GM23338 (cell line): ENCODE results near the gene NAA25. TPM values are rescaled to one million over a fixed set of nuclear protein-coding genes. Genes with fewer than 3 reads are reported as not detected.

Source experiments
- ATAC-seq: fragments of 200-7000 bp; cut with Tn5 transposase; 3 replicates; pipeline ENCODE4 v1.9.1; 2020
- DNase-seq: peaks from one replicate; pipeline ENCODE4 v3.0.0-alpha.2; 2015; ENCODE audit warnings: low spot score
- H2AFZ ChIP-seq: fragments of 200-600 bp; sonication (generic); 2 replicates; pipeline ENCODE4 v1.8.0; 2016; ENCODE audit warnings: antibody characterized with exemption, mild to moderate bottlenecking, moderate library complexity
- H3F3A ChIP-seq: fragments of 200-600 bp; sonication (generic); replicated peaks from 2 replicates; pipeline ENCODE4 v1.8.0; 2017; ENCODE audit warnings: antibody characterized with exemption, mixed run types, low read depth
- H3K27ac ChIP-seq: fragments of 200-600 bp; sonication (generic); 2 replicates; pipeline ENCODE4 v1.6.1; 2016; ENCODE audit warnings: low read depth
- H3K27me3 ChIP-seq: fragments of 200-600 bp; sonication (generic); 2 replicates; pipeline ENCODE4 v1.8.0; 2016; ENCODE audit warnings: mild to moderate bottlenecking, mixed run types, moderate library complexity; ENCODE audit not compliant: insufficient read depth
- H3K36me3 ChIP-seq: fragments of 200-600 bp; sonication (generic); 2 replicates; pipeline ENCODE4 v1.8.0; 2016; ENCODE audit warnings: mild to moderate bottlenecking; ENCODE audit not compliant: insufficient read depth
- H3K4me1 ChIP-seq: fragments of 200-600 bp; sonication (generic); 2 replicates; pipeline ENCODE4 v1.8.0; 2016; ENCODE audit warnings: mild to moderate bottlenecking, moderate library complexity; ENCODE audit not compliant: insufficient read depth
- H3K4me2 ChIP-seq: fragments of 200-600 bp; sonication (generic); 2 replicates; pipeline ENCODE4 v1.7.1; 2017; ENCODE audit warnings: mixed run types
- H3K4me3 ChIP-seq: fragments of 200-600 bp; sonication (generic); 2 replicates; pipeline ENCODE4 v1.6.1; 2016; ENCODE audit warnings: mixed run types
- H3K79me2 ChIP-seq: fragments of 200-600 bp; sonication (generic); replicated peaks from 2 replicates; pipeline ENCODE4 v1.8.0; 2017; ENCODE audit warnings: mild to moderate bottlenecking; ENCODE audit not compliant: insufficient read depth
- H3K9me2 ChIP-seq: fragments of 200-600 bp; sonication (generic); 2 replicates; pipeline ENCODE4 v1.8.0; 2017; ENCODE audit not compliant: insufficient read depth
- H4K20me1 ChIP-seq: fragments of 200-600 bp; sonication (generic); replicated peaks from 2 replicates; pipeline ENCODE4 v1.8.0; 2017; ENCODE audit warnings: mild to moderate bottlenecking; ENCODE audit not compliant: insufficient read depth
- H3K27ac Mint-ChIP-seq: 2 replicates; pipeline ENCODE4 v1.8.0; 2020; ENCODE audit warnings: inconsistent platforms, mild to moderate bottlenecking, moderate library complexity, mixed read lengths
- H3K27me3 Mint-ChIP-seq: 3 replicates; pipeline ENCODE4 v1.8.0; 2022; ENCODE audit warnings: low read depth, mild to moderate bottlenecking, moderate library complexity, mixed read lengths, inconsistent platforms; ENCODE audit not compliant: insufficient read depth, poor library complexity
- H3K36me3 Mint-ChIP-seq: 3 replicates; pipeline ENCODE4 v1.8.0; 2021; ENCODE audit warnings: low read depth, mild to moderate bottlenecking, inconsistent platforms, moderate library complexity, mixed read lengths
- H3K4me1 Mint-ChIP-seq: 3 replicates; pipeline ENCODE4 v1.8.0; 2020; ENCODE audit warnings: mild to moderate bottlenecking, inconsistent platforms, mixed read lengths
- H3K4me3 Mint-ChIP-seq: 3 replicates; pipeline ENCODE4 v1.8.0; 2021; ENCODE audit warnings: moderate library complexity, mild to moderate bottlenecking, inconsistent platforms, mixed read lengths
- H3K9me3 Mint-ChIP-seq: 3 replicates; pipeline ENCODE4 v1.8.0; 2020; ENCODE audit warnings: moderate library complexity, mild to moderate bottlenecking, inconsistent platforms, mixed read lengths
- CREB1 ChIP-seq: fragments of 250-450 bp; sonication (Bioruptor Pico); IDR thresholded peaks from 2 replicates; pipeline ENCODE4 v1.5.0; 2020; ENCODE audit warnings: low read depth, mild to moderate bottlenecking, moderate library complexity
- ETS1 ChIP-seq: IDR thresholded peaks from 2 replicates; pipeline ENCODE4 v1.6.1; 2016; ENCODE audit warnings: antibody characterized with exemption
- EZH2 ChIP-seq: fragments of 200-600 bp; sonication (generic); IDR thresholded peaks from one replicate; pipeline ENCODE4 v1.8.0; 2017; ENCODE audit warnings: antibody characterized with exemption, mild to moderate bottlenecking, low read depth; ENCODE audit not compliant: unreplicated experiment
- EZH2phosphoT487 ChIP-seq: fragments of 200-600 bp; sonication (generic); IDR thresholded peaks from one replicate; pipeline ENCODE4 v1.8.1; 2018; ENCODE audit warnings: antibody characterized with exemption; ENCODE audit not compliant: unreplicated experiment
- JUNB ChIP-seq: IDR thresholded peaks from one replicate; pipeline ENCODE4 v1.6.1; 2016; ENCODE audit warnings: antibody characterized with exemption; ENCODE audit not compliant: unreplicated experiment
- NANOG ChIP-seq: IDR thresholded peaks from 2 replicates; pipeline ENCODE4 v1.6.1; 2016; ENCODE audit warnings: antibody characterized with exemption, borderline replicate concordance
- POLR2AphosphoS5 ChIP-seq: IDR thresholded peaks from 2 replicates; pipeline ENCODE4 v1.6.1; 2016; ENCODE audit warnings: antibody characterized with exemption, low read depth
- REST ChIP-seq: IDR thresholded peaks from one replicate; pipeline ENCODE4 v1.6.1; 2018; ENCODE audit warnings: antibody characterized with exemption; ENCODE audit not compliant: unreplicated experiment
- STAT1 ChIP-seq: IDR thresholded peaks from one replicate; pipeline ENCODE4 v1.6.1; 2016; ENCODE audit warnings: antibody characterized with exemption; ENCODE audit not compliant: unreplicated experiment
- ZNF114 ChIP-seq: fragments of 250-450 bp; sonication (Bioruptor Pico); IDR thresholded peaks from 2 replicates; pipeline ENCODE4 v1.5.0; 2020; ENCODE audit warnings: mild to moderate bottlenecking, moderate library complexity
- ZNF331 ChIP-seq: fragments of 250-450 bp; sonication (Bioruptor Pico); IDR thresholded peaks from 2 replicates; pipeline ENCODE4 v1.5.0; 2020; ENCODE audit warnings: low read depth, mild to moderate bottlenecking, moderate library complexity
- polyA plus RNA-seq: library from polyadenylated mRNA; unstranded; fragments of >200 nt; fragmentation: Nextera tagmentation; extraction: Ambion mirVana; gene quantifications from 2 replicates; pipeline ENCODE4 v1.2.1, GENCODE V29; 2016
- total RNA-seq: library from RNA; depleted of rRNA; stranded (reverse); fragments of >200 nt; shearing (Covaris generic); gene quantifications from 2 replicates; pipeline ENCODE4 v1.2.3, GENCODE V29; 2014
- TF ChIP-seq, protein P1 (sequence below), 2 experiments: fragments of 200-600 bp in 1 of 2; sonication (generic) in 1 of 2; conservative IDR thresholded peaks; 2 replicates each; pipeline versions ENCODE4 v1.5.1 to v1.6.1; 2016 to 2017; ENCODE audit warnings: antibody characterized with exemption in 2 of 2, low read depth in 2 of 2, mild to moderate bottlenecking in 2 of 2, moderate library complexity in 1 of 2

Gene NAA25
- total and polyA plus RNA-seq, 2 experiments from 2014 or later, result 49.0 to 55.1 TPM

DNA sequence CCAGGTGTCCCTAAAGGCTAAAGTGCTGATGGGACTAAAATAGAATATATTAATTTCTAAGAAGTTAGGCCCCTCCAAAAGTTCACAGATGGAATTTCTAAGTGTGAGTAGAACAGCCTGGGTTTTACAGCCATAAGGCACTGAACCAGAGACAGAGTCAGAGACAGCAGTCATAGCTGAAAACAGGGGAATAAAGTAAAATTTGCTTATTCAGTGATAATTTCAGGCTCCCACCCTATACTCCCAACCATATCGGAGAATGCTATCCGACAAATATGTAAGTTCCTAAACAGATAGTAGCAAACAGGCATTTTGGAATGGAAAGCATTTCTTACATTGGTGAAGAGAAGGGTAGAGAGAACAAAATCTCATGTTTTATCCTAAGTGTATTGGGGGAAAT, 45.3 kb downstream of the NAA25 start (continued):
- TF ChIP-seq REST (no peak), NANOG (no peak), ZNF114 (CRISPR knock-in tag) (no peak), EZH2 (no peak)

- peaks cover 73% of the 10 kb centered on the region for H3K36me3 Mint-ChIP-seq
- TF ChIP-seq CREB1 (no peak), ZNF331 (CRISPR knock-in tag) (no peak), EZH2phosphoT487 (no peak), STAT1 (no peak), JUNB (no peak), ZNF114 (CRISPR knock-in tag) (no peak), EZH2 (no peak), NANOG (no peak), REST (no peak), ETS1 (no peak), POLR2AphosphoS5 (no peak)
- TF ChIP-seq, protein P1, sequence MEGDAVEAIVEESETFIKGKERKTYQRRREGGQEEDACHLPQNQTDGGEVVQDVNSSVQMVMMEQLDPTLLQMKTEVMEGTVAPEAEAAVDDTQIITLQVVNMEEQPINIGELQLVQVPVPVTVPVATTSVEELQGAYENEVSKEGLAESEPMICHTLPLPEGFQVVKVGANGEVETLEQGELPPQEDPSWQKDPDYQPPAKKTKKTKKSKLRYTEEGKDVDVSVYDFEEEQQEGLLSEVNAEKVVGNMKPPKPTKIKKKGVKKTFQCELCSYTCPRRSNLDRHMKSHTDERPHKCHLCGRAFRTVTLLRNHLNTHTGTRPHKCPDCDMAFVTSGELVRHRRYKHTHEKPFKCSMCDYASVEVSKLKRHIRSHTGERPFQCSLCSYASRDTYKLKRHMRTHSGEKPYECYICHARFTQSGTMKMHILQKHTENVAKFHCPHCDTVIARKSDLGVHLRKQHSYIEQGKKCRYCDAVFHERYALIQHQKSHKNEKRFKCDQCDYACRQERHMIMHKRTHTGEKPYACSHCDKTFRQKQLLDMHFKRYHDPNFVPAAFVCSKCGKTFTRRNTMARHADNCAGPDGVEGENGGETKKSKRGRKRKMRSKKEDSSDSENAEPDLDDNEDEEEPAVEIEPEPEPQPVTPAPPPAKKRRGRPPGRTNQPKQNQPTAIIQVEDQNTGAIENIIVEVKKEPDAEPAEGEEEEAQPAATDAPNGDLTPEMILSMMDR (conservative IDR thresholded peaks at IDR 0.05; ENCODE audit: low read depth in 2 of 2), result no peak
Measured at GRCh38 chr12:112061137-112061536, 47.4 kb downstream of the NAA25 start.

More at GRCh38 chr12:112061137-112061536, 47.4 kb downstream of the NAA25 start:
- Histone ChIP-seq H3K9me2 (no peaks in the 10 kb centered on the region), H4K20me1 (peaks cover 15% of the 10 kb centered on the region), H2AFZ (no peak overlapping the region), H3K27me3 (no peaks in the 10 kb centered on the region), H3K79me2 (no peaks in the 10 kb centered on the region), H3F3A (peaks cover 13% of the 10 kb centered on the region; the same call in 1 of the 2 replicates), H3K4me1 (no peaks in the 10 kb centered on the region), H3K4me2 (no peak overlapping the region), H3K4me3 (no peak overlapping the region), H3K27ac (no peak overlapping the region), H3K36me3 (peaks cover 79% of the 10 kb centered on the region)
- ATAC-seq (no peak), DNase-seq (no peak)
- H3K27me3 Mint-ChIP-seq, result peaks cover 2% of the 10 kb centered on the region
- no peak overlapping the region for H3K4me3 Mint-ChIP-seq
- H3K27ac Mint-ChIP-seq, result no peak overlapping the region
- no peaks in the 10 kb centered on the region for H3K9me3 Mint-ChIP-seq
- H3K4me1 Mint-ChIP-seq, result no peaks in the 10 kb centered on the region
